GM21526 (cell line): ENCODE data around the gene MAGEA8.
"Not testable (repeated sequence)": the region's sequence is repeated elsewhere in the genome, so short reads cannot be mapped to it uniquely, and the experiment has no call there.

Experiments
- ATAC-seq: cut with Tn5 transposase; IDR thresholded peaks from one replicate; pipeline ENCODE4 v1.9.1; 2021; ENCODE audit warnings: moderate library complexity; ENCODE audit not compliant: unreplicated experiment, low FRiP score

MAGEA8 gene, protein sequence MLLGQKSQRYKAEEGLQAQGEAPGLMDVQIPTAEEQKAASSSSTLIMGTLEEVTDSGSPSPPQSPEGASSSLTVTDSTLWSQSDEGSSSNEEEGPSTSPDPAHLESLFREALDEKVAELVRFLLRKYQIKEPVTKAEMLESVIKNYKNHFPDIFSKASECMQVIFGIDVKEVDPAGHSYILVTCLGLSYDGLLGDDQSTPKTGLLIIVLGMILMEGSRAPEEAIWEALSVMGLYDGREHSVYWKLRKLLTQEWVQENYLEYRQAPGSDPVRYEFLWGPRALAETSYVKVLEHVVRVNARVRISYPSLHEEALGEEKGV

DNA sequence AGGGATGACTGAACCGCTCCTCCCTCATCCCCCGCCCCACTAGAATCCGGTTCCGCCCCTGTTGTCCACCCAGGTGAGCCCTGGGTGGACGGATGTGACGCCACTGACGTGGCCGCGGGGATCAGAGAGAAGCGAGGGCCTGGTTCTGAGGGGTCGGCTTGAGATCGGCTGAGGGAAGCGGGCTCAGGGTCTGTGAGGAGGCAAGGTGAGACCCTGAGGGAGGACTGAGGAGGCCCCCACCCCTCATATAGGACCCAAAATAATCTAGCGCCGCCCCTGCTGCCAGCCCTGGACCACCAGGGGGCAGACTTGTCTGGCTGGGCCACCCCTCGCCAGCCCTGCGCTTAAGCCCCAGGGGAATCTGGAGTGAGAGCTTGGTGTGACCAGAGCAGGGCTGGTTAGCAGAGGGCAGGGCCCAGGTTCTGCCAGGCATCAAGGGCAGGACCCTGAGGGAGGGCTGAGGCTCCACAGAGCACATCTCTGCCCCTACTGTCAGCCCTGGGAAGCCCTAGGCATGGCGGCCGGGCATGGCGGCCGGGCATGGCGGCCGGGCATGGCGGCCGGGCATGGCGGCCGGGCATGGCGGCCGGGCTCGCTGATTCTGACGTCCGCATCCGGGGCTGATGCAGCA is at the start of gene MAGEA8:
MAGEA8 (plus strand) TSS at position 103 of the 631 bp plus-strand sequence. CDS start 3,090 bp downstream, outside the sequence.
- no peak for ATAC-seq

DNA sequence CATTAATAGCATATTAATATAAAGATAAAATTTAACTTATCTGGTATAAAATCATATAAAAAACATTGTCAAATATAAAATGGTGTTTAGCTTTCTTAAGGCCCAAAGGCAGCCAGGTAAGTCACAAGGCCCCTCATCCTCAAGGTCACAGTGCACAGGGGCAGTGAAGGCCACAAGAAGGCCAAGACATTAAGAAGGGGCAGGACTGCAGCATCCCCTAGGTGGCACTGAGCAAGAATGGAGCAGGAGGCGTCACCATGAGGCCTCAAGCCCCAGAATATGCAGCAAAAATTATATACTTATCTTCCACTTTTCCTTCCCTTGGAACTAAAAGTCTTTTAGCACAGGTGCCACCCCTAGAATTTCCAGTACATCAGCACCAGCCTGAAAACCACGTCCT is 49.5 kb upstream of the MAGEA8 start:
- no peak for ATAC-seq

DNA sequence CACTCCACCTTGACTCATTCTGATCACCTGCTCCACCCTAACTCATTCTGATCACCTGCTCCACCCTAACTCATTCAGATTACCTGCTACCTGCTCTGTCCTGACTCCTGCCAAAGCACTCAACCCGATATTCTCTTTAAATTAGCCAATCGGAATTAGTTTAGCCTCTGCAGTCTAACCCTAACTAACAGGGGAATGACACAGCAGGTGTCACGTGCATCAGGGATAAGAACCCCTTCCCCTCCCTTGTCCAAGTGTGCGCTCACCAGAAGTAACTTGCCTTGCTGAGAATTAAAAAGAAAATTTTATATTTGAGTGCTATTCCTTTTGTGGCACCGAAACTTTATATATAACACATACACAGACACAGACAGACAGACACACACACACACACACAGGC is 44.3 kb upstream of the MAGEA8 start:
- ATAC-seq, result not testable (repeated sequence)

DNA sequence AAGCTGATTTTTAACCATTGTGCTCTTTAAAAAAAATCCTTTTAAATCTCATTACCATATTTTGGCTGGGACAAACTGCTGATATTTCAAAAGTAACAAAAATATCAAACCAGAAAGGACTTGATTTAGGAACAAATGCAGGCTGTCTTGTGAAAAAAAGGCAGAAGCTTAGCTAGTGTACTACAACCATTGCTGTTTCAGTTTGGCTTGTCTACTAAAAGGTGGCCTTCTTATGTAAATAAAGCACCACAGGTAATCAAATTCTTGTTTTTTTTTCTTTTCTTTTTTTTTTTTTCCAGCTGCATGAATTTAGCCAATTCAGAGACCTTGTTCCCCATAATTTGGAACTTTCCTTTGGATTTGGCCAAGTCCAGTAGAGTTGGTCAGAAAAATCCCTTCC is 43.8 kb upstream of the MAGEA8 start:
- no peak for ATAC-seq

DNA sequence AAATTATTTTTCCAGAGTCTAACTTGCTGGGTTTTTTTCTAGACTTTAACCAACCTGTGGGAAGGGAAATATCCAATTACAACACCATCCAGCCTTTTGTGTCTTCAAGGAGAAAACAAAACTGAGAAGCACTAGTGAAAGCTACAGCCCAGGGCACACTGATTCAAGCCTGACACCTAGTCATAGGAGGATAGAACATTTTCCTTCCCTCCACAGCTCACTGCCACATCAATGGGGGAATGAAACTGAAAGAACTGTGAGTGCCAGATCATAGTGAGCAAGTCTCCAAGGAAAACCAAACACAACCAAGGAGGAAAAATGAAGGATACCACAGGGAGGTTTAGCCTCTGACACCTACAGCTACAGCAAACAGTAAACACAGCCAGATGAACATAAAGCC is 43.3 kb upstream of the MAGEA8 start:
- ATAC-seq, result no peak

DNA sequence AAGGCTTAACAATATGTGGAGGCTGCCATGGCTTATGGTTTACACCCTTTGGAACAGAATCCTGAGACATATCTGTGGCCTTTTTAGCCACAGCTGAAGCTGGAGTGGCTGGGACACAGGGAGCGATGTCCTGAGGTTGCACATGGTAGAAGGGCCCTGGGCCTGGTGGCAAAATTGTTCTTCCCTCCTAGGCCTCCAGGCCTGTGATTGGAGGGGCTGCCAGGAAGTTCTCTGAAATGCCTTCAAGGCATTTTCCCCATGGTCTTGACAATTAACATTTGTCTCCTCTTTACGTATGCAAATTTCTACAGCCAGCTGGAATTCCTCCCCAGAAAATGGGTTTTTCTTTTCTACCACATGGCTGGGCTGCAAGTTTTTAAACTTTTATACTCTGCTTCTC is 39.1 kb upstream of the MAGEA8 start:
- ATAC-seq, result no peak

DNA sequence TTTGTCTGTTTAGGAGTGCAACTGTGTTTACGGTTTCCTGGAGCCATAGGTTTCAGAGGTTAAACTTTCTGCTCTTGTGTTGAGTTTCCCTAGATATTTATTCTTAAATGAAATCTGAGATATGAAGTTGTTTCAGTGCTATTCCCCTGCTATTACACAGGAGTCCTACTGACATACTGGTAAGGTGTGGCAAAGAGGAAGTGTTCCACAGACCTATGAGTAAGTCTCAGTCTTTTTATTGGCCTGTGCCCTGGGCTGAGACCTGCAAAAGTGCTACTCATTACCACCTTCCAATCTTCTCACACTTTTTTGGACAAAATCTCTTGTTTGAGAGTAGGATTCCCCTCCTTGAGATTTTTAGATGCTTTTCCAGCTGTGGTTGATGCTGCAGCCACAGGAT is 35.6 kb upstream of the MAGEA8 start:
- no peak for ATAC-seq

DNA sequence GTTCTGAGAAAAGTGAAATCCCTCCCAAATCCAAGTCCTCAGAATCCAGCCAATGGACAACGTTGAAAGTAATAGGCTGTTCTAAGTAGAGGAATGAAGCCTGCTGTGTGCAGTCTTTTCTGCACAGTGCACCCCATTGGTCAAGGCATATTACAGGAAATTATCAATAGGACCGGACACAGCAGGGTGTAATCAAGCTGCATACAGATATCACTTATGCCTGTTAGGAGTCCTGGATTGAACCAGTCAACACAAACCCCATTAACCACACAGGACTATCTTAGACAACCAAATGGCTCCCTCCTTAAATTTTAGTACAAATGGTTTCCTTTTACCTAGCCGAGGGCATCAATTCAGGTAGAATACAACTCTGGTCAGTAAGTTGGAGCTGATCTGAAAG is 34.2 kb upstream of the MAGEA8 start:
- no peak for ATAC-seq

DNA sequence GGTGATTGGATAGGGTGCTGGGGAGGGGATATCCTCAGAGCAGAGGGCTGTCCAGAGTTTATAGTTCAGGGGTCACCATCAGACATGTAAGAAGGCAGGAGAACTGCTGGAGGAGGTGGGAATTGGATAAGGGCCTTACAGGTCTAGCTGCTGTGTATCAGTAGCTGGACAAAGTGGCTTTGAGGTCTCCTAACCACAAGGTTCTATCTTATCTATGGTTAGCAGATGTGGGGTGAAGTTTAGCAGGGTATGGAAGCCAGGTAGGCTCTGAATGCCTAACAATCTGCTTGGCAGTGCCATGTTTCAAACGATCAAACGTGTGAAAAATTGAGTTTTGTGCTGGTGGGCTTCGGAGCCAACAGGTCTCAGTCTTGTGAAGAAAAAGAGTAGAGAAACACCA is 32.1 kb upstream of the MAGEA8 start:
- ATAC-seq, result no peak

DNA sequence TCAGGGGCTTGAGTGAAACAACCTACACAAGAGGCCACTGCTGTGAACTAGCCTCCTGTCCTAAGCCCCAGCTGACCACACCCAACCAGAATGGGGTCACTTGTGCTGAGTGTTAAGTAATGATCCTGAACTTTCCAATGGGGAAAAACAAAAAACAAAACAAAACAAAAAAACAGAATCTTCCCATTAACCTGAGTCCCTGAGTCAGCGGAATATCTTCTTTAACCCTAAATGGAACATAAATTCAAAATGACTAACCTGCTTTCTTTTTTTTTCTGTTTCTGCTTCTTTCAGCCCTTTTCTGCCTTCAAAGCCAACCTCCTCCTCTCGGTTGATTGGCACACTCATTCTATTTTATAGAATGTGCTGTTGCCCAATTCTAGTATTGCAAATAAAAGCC is 31.2 kb upstream of the MAGEA8 start:
- ATAC-seq, result no peak

DNA sequence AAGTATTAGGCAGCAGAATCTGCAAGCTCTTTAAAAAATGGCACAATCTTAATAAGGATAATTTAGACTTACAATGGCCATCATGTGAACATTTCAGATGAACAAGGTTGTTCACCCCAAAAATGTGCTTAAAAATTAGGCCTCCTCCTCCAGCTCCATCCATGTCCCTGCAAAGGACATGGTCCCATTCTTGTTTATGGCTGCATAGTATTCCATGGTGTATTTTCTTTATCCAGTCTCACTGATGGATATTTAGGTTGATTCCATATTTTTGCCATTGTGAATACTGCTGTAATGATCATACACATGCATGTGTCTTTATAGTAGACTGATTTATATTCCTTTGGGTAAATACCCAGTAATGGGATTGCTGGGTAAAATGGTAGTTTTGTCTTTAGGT is 29.1 kb upstream of the MAGEA8 start:
- ATAC-seq, result no peak

DNA sequence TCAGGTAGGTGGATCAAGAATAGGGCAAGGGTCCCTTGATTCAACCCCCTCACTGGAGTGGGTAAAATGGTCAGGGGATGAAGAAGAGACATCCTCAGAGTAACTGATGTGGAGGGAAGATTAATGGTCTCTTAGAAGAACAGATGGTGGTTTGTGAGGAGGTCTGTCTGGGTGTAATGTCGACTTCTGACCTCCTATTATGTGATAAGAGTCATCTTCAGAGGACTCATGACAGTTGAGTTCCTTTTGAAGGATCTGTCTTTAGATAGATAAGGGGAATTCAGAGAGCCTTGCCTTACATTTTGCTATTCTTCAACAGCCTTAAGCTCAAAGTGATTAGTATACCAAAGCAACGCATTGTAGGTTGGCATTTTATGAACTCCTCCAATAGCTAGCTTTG is 27.1 kb upstream of the MAGEA8 start:
- ATAC-seq, result no peak

DNA sequence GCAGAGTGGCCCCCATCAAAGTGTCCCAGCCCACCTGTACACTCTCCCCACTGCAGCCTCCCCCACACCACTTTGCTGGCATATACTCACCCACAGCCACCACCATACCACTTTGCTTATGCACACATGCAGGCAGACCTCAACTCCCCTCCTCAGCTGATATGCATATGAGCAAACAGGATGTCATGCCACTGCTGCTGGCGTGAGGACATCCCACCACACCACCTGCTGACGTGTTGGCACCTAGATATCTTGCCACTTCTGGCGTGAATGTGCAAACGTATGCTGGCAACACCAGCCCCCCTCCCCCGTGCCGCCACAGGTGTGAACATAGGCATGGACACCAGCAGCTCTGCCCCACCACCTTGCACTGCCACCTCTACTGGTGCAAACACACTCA is 22.4 kb upstream of the MAGEA8 start:
- ATAC-seq, result no peak

DNA sequence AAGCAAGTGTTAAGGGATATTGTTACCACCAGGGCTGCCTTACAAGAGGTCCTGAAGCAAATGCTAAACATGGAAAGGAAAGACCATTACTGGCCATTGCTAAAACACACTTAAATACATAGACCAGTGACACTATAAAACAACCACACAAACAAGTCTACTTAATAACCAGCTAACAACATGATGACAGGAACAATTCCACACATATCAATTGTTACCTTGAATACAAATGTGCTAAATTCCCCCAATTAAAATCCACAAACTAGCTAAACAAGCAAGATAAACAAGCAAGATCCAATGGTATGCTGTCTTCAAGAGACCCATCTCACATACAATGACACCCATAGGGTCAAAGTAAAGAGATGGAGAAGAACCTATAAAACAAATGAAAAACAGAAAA is 20.5 kb upstream of the MAGEA8 start:
- ATAC-seq, result no peak

DNA sequence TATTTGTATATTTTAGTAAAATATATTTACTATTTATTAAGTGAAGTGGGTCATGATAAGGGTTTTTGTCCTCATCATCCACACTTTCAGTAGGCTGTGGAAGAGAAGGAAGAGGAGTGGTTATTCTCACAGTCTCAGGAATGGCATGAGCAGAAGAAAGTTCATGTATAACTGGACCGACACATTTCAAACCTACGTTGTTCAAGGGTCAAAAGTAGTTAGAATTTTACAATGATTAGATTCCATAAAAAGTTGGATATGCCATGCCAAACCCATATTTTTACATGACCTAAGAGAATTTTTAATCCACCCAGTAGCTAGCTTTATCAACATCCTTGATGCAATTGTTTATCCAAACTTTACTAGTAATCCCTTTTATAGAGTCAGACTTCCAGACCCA is 15.6 kb upstream of the MAGEA8 start:
- no peak for ATAC-seq

DNA sequence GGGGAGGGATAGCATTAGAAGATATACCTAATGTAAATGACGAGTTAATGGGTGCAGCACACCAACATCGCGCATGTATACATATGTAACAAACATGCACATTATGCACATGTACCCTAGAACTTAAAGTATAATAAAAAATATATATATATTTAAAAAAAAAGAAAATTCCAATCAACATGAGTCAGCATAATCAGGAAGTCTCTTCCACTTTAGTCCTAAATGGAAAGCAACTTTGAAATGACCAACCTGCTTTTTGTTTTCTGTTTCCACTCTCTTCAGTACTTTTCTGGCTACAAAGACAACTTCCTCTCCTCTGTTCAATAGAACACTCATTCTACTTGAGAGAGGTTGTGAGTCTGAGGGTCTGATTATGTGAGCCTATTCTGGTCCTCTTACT is 13.5 kb upstream of the MAGEA8 start:
- no peak for ATAC-seq

DNA sequence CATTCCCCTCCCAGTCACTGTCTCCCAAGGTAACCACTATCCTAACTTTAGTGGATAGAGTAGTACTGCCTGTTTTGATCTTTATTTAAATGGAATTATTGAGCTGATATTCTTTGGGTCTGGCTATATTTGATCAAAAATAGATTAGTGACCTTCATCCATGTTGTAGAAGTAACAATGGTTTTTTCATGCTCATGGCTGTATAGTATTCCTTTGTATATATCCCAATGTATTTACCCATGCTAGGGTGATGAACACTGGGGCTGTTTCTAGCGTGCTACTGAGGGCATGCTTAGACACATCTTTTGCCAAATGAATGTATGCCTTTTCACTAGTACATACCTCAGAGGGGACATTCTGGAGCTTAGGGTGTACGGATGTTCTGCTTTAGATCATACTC is 10.1 kb upstream of the MAGEA8 start:
- ATAC-seq, result no peak

DNA sequence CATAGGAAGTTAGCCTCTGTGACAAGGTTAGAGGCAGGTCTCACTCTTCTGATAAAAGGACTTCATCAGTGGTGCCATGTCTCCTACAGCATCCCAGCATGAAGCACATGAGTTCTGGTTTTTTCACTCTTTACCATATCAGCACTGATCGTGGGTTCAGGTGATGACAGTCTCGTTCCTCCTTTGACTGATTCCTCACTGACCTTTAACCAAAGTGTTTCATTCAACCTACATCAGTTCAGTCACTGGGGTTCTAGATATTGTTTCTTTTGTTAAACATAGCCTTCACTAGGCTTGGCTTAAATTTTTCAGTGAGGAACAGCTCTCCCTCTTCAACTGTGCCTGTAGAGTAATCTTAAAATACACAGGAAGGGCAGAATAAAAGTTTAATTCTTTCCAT is 9.6 kb upstream of the MAGEA8 start:
- ATAC-seq, result no peak

DNA sequence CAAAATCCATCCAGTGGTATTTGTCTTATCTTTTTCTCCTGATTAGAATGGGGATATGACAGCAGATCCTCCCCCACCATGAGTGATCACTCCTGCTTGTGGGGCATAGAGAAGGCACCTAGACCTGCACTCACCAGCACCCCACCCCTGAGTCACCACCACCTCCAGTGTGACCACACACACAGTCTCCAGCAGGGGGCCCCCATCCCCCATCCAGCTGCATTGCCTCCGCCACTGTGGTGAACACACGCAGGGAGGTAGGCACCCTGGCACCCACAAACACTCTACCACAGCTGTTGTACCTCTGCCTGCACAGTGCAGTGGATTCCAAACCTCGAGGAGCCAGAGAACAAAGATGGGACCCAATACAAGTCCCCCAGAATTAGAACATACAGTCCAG is 9.0 kb upstream of the MAGEA8 start:
- ATAC-seq, result peak; percentile 96

DNA sequence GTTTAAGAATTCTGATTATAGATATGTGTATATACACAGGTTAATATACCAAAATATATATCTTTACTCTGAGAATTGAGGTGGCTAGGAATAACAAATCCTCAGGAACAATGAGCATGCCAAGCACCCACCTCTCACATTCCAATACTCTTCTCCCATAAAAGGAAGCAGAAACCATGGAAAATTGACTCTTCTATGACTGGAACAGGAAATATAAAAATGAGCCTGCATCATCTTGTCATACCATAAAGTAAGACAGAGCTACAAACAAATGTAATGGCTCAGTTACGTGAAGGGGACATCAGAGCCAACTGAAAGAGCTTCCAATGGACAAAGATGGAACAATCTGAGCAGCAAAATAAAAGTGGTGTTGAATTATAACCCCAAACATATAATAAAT is 3.8 kb upstream of the MAGEA8 start:
- no peak for ATAC-seq

DNA sequence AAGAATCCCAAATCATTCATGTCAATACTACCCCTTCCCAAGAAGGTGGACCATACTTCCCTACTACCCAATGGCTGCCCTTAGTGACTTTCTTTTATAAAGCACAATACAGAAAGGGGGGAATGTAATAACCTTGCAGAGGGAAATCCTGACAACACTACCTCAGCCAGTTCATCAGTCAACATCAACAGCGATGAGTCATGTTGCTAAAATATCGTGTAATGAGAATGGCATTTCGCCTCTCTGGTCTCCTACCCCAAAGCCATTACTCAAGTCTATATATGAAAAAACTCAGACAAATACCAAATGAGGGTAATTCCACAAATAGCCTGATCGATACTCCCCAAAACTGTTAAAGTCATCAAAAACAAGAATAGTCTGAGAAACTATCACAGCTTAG is 3.3 kb upstream of the MAGEA8 start:
- ATAC-seq, result no peak

DNA sequence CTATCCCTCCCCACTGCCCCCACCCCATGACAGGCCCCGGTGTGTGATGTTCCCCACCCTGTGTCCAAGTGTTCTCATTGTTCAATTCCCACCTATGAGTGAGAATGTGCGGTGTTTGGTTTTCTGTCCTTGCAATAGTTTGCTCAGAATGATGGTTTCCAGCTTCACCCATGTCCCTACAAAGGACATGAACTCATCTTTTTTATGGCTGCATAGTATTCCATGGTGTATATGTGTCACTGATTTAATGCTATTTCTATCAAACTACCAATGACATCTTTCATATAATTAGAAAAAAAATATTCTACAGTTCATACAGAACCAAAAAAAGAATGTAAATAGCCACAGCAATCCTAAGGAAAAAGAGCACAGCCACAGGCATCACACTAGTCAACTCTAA is 9.8 kb downstream of the MAGEA8 start:
- ATAC-seq, result not testable (repeated sequence)

DNA sequence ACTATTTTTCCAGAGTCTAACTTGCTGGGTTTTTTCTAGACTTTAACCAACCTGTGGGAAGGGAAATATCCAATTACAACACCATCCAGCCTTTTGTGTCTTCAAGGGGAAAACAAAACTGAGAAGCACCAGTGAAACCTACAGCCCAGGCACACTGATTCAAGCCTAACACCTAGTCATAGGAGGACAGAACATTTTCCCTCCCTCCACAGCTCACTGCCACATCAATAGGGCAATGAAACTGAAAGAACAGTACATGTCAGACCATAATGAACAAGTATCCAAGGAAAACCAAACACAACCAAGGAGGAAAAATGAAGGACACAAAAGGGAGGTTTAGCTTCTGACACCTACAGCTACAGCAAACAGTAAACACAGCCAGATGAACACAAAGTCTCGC is 17.6 kb downstream of the MAGEA8 start:
- ATAC-seq, result no peak
